EL (cell line): ENCODE data around the gene DOC2B.
"Not testable (repeated sequence)": the region's sequence is repeated elsewhere in the genome, so short reads cannot be mapped to it uniquely, and the experiment has no call there.

ENCODE experiments used
- DNase-seq: peaks from one replicate; pipeline ENCODE4 v3.0.0-alpha.2; 2016

DOC2B gene

DNA sequence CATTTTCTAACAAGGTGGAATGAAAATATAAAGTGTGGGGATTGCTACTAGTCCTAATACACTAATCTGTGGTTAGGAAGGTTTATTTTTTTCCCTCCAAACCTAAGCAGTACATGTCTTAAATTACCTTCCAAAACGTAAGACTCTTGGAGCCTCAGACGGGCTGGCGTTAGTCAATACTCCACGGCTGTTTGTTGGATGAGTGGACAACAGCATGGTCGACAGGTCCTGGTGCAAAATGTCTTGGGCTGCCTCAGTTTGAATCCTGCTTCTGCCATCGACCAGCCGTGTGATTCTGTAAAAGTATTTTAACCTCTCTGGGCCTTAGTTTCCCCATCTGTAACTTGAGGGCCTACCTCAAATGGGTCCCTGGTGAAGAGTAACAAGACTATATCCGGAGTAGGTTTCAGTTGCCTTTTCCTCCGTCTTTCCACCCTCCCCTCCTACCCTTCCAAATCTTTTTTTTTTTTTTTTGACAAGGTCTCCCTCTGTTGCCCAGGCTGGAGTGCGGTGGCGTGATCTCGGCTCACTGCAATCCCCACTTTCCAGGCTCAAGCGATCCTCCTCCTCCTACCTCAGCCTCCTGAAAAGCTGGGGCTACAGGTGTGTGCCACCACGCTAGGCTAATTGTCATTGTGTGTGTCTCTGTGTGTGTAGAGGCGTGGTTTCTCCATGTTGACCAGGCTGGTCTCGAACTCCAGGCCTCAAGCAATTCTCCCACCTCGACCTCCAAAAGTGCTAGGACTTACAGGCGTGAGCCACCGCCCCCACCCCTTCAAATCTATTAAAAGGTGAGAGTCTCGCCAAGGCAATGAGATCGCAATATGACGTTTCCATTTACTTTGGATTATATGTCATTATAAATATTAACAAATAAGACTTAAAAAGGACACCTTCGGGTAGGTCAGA lies 38.3 kb downstream of the DOC2B start:
- DNase-seq, result no peak

DNA sequence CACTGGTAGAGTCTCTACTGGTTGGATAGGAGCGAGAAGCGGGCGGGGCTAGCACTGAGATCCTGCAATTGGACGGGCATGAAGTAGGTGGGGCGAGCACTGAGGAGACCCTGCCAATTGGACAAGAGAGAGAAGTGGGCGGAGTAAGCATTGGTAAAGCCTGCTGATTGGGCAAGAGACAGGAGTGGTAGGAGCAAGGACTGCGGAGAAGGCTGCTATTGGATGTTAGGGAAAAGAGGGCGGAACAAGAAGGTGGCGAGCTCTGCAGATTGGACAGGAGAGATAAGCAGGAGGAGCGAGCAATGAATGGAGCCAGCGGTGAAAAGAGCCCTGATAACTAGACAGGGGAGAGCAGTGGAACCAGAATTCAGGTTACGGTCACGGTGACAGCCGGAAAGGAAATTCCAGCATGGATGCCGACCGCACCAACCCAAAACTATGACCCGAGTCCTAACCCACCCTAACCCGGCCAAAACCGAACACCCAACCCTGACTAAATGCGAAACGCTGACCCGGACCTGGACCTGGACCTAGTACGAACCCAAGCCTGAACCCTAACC lies 39.3 kb downstream of the DOC2B start:
- DNase-seq, result peak; percentile 33

DNA sequence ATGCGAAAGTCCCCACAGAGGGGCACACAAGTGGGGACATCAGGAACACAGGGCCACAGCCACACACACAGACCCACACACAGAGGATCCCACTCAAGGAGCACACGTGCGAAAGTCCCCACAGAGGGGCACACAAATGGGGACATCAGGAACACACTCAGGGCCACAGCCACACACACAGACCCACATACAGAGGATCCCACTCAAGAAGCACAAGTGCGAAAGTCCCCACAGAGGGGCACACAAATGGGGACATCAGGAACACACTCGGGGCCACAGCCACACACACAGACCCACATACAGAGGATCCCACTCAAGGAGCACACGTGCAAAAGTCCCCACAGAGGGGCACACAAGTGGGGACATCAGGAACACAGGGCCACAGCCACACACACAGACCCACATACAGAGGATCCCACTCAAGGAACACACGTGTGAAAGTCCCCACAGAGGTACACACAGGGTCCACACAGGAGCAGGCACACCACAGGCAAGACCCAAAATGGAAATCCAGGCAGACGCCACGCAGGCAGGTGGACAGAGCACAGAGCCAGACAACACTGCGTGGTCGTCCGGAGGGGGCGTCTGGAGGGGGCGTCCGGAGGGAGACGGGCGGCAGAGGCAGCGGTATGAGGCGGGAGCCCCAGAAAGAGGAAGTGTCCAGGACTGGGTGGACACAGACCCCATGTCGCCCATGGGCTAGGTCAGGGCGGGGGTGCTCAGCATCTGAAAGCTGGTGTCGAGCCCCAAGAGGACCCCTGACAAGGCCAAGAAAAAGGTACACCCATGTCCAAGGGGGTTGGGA lies 41.8 kb downstream of the DOC2B start:
- DNase-seq, result not testable (repeated sequence)

DNA sequence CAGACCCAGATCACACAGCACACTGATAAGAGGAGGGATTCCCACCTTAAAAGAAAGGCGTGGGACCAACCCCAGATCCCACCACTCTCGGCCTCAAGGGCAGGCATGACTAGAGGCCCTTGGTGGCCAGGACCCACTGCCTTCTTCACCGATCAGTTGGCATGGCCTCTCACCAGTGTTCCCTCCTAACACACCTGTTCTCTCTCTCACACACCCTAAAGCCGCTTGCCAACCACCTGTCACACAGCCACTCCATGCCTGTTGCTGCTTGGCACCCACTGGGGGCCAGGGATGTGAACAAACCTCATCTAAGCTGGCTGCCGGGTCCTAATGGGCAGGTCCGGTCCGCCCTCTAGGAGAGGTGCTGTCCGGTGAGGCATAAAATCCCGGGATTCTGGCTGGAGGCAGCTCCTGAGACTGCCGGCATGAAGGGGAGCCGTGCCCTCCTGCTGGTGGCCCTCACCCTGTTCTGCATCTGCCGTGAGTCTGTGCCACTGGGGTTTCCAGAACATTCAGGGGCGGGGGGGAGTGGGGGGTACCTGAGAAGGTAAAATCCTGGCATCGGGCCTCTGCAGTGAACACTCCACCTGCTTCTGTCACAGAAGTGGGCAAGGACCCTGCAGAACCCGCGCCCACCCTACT lies 44.2 kb downstream of the DOC2B start, which contains the start of gene SCGB1C2:
Gene SCGB1C2, plus strand, starts transcription at position 404 of the 642 bp plus-strand sequence. Its CDS starts 22 bp downstream, at position 426.
- DNase-seq, result not testable (repeated sequence)

DNA sequence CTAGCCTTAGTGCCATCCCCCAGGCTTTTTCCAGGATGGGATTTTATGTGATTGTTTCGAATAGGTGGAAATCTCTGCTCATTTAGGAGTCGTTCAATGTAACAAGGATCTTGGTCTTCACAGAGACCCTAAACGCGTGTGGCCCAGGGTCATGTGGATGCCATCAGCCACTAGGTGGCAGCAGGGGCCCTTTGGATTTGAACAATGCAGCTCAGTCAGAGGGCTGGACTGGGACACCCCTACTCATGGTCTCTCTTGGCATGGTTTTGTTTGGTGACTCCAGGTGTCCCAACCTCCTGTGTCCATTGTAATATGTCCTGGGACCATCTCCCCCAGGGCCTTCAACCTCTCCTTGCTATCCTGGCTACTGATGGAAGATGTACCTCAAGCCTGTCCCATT lies 44.9 kb downstream of the DOC2B start:
- DNase-seq, result not testable (repeated sequence)

DNA sequence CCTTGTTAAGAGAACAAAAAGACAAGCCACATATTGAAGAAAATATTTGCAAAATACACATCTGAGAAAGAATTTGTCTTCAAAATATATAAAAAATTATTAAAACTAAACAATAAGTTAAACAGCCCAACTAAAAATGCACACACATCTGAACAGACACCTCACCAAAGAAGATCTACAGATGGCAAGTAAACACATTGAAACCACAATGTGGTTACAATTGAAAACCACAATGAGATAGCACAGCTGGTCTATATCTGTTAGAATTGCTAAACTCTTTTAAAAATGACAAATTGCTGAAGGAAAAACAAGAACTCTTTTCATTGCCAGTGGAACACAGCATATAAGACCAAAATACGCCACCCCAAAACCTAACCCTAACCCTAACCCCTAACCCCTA lies 45.6 kb downstream of the DOC2B start:
- not testable (repeated sequence) for DNase-seq

DNA sequence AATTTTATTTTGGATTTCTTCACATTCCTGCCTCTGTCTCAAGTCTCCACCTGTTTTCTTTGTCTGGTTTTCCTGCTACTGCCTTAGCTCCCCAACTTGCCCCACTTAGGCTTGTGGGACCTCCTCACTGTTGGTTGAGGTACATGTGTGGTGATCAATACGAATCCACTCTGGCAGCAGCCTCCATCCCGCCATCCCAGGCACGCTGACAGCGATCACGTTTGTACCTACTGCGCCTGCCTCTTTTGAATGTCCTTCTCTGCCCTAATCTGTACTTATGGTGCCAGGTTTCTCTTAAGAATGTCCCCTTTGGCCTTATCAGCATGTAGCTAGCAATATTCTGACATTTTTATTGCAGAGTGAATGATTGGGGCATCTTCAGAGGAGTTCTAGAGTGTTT lies 46.4 kb downstream of the DOC2B start:
- DNase-seq, result not testable (repeated sequence)

DNA sequence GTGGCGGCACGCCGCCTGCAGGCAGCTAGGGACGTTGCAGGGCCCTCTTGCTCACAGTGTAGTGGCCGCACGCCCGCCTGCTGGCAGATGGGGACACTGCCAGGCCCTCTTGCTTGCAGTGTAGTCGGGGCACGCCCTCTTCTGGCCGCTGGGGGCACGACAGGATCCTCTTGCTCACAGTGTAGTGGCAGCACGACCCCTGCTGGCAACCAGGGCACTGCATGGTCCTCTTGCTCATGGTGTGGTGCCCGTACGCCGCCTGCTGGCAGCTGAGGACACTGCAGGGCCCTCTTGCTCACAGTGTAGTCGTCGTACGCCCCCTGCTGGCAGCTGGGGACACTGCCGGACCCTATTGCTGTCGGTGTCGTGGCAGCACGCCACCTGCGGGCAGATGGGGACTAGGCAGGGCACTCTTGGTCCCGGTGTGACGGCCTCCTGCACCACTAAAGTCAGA lies 47.1 kb downstream of the DOC2B start:
- DNase-seq, result not testable (repeated sequence)

DNA sequence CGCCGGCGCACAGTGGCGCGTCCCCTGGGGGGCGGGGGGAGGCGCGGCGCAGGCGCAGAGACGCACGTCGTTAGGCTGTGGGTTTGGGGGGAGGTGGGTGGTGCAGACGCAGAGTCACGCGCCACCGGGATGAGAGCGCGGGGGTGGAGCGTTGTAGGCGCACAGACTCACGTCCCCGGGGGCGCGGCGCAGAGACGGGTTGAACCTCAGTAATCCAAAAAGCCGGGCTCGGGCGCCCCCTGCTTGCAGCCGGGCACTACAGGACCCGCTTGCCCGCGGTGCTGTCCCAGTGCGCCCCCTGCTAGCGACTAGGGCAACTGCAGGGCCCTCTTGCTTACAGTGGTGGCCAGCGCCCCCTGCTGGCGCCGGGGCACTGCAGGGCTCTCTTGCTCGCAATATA lies 47.5 kb downstream of the DOC2B start:
- DNase-seq, result not testable (repeated sequence)

DNA sequence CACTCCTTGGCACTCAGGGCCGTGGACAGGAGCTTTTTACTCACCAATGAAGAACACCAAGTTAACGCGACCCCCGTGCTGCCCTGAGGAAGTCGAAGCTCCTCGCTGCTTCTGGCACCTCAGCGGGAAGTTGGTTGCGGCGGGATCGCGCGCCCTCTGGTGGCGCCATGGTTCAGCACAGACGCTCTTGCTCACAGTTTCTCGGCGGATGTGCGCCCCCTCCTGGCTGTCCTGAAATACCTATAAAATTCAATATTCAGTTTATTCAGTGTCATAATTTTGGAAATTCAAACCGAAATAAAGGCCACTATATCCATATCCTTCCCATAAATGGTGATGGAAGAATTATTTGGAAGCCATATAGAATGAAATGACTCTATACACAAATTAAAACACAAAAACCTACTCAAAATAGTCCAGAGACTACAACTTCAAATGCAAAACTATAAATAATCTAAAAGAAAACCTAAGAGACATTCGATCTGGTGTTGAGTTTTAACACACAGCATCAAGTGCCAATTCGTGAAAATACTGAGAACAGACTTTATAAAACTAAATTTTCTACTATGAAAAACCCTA lies 63.0 kb downstream of the DOC2B start:
- peak; percentile 23 for DNase-seq

DNA sequence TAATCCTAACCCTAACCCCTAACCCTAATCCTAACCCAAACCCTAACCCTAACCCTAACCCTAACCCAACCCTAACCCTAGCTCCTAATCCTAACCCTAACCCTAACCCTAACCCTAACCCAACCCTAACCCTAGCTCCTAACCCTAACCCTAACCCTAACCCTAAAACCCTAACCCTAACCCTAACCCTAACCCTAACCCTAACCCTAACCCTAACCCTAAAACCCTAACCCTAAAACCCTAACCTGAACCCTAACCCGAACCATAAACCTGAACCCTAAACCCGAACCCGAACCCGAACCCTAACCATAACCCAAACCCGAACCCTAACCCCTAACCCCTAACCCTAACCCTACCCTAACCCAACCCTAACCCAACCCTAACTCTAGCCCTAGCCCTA lies 68.3 kb downstream of the DOC2B start:
- not testable (repeated sequence) for DNase-seq
